CD4-positive, alpha-beta T cell treated with Interleukin-21 for 1 hour (primary cell): ENCODE results near the gene CTF1.

ENCODE experiments used
- DNase-seq: peaks from one replicate; pipeline ENCODE4 v3.0.0-alpha.2; 2020

Gene CTF1

GRCh38 chr16:30910427-30911029, 14.1 kb downstream of the CTF1 start:
- DNase-seq, result no peak

DNA sequence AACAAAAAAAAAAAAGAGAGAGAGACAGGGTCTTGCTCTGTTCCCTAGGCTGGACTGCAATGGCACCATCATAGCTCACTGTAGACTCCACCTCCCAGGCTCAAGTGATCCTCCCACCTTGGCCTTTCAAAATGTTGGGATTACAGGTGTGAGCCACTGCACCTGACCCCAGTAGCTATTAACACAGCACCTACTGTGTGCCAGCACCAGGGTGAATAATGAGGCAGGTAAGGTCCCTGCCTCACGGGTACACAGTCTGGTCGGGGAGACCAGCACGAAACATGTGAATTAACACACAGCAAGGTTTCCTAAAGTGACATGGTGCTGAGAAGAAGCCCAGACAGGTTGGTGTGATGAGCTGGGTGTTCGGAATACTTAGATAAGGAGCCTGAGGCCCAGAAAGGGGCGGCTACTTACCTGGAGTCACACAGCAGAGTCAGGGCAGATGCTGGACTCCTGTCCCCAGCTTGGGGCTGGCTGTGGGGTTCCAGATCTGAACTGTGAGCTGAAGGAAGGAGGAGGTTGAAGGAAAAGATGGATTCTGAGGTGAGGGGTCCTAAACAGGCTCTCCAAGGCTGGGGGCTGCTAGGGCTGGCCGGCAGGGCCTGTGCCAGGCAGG, 16.5 kb downstream of the CTF1 start:
- DNase-seq, result no peak

DNA sequence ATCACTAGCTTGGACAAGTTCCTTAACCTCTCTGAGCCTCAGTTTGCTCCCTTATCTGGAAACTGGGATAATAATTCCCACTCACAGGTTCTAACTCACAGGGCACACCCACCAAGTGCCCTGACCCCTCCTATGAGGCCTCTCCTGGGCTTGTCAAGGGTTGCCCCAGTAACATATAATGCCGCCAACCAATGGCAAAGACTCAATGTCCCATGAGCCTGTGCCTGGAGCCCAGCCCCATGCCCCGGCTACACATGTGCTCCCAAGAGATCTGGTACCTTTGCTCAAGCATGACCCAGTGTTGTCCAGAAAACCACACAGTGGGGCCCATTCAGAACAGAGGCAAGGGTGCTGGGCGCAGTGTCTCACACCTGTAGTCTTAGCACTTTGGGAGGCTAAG, 18.4 kb downstream of the CTF1 start:
- DNase-seq, result no peak

DNA sequence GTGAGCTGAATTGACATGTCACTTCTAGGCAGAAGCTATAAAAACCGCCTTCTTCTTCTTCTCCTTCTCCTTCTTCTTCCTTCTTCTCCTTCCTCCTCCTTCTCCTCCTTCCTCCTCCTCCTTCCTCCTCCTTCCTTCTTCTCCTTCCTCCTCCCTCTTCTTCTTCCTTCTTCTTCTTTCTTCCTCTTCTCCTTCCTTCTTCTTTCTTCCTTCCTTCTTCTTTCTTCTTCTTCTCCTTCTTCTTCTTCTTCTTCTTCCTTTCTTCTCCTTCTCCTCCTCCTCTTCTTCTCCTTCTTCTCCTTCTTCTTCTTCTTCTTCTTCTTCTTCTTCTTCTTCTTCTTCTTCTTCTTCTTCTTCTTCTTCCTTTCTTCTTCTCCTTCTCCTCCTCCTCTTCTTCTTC, 22.2 kb downstream of the CTF1 start:
- no peak for DNase-seq

DNA sequence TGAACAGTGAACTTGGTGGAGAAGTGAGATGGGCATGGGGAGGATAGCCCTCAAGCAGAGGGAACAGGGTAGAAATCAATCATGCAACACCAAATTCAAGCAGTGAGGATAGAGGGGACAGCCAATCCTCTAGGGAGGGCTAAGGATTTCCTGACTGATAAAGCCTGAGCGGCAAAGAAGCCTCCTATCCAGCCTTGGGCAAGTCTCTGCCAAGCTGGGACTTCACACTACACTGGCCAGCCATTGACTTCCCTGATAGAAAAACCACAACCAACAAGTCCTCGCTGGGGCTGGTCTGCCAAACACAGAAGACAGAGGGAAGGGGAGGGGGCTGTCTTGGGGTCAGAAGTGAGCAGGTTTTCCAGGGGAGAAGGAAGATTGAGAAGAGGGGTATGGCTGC, 24.5 kb downstream of the CTF1 start:
- DNase-seq, result no peak

- DNase-seq, result no peak
Measured at GRCh38 chr16:30921459-30921747, 25.0 kb downstream of the CTF1 start.

DNA sequence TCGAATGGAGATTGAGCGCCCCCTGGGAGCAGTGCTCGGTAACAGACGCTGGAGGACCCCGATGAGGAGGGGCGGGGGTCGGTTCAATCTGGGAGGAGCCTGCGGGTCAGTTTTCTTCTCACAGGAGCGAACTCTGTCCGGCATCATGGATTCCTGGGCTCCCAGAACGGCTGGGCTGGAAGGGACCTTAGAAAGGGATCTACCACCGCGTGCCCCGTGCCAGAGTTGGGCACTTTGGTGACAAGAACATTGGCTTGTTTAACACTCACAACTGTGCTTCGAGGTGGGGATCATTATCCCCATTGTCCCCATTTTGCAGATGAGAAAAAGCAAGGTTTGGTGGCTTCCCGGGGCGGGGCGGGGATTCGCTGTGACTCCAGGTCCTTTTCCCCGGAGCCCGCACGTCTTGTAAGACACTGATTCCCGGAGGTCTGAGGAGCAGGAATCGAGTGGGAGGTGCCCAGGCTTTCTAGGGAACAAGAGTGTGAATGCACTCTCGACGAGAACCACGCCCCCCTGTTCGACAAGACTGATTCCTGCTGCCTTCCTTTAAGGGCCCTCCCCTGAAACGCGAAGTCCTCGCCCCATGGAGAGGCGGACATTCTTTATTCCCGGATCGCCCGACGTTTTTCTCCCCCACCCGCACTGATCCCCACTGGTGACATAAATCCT, 25.5 kb downstream of the CTF1 start:
- DNase-seq, result peak; percentile 89

GRCh38 chr16:30922420-30922959, 26.1 kb downstream of the CTF1 start:
- peak; percentile 100 for DNase-seq

DNA sequence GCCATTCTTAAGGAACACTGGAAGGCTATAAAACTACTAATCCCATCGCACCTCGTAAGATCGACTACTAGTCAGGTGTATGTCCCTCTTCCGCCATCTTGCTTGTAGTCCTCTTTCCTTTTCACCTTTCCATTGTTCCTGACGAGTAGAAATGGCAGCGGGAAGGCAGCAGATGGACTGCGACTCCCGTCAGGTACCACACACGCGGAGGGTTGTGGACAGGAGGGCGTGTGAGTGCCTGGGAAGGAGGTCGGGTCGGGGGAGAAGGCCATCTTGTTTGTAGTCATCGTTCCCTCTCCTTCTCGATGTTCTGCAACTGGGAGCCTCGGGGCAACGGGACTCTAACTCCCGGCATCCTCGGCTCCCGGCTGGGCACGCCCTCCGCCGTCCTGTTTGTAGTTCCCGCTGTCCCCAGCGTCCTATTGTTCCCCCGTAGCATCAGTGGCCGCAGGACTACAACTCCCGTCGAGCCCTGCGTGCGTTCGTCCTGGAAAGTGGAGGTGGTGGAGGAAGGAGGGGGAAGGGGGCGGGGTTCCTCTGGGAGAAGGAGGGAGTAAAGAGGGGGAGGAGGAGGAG, 26.6 kb downstream of the CTF1 start:
- DNase-seq, result peak; percentile 98

DNA sequence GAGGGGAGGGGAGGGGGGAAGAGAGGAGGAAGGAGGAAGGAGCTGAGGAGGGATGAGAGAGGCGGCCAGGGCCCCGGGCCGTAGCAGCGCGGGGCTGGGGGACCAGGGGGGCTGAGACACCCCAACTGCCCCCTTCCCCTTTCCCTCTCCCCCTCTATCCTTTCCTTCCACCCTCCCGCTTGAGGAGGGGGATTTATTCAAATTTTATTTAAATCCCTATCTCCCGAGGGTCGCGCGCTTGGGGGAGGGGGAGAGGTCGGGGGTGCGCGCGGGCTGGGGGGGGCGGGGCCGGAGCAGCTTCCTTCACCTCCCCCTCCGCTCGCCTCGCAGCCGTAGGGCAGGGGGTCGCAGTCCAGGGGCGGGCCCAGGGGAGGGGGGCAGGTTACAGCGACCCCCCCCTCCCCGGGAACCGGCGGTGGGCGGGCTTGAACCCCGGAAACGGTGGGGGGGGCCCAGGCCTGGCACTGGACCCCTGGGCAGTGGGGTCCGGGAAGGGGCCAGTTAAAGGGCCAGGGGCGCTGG, 27.2 kb downstream of the CTF1 start, which contains the start of gene FBXL19:
Gene FBXL19 (plus strand): TSS at position 19 of the 522 bp plus-strand sequence. CDS start 2,183 bp downstream, outside the sequence.
- peak; percentile 23 for DNase-seq

DNA sequence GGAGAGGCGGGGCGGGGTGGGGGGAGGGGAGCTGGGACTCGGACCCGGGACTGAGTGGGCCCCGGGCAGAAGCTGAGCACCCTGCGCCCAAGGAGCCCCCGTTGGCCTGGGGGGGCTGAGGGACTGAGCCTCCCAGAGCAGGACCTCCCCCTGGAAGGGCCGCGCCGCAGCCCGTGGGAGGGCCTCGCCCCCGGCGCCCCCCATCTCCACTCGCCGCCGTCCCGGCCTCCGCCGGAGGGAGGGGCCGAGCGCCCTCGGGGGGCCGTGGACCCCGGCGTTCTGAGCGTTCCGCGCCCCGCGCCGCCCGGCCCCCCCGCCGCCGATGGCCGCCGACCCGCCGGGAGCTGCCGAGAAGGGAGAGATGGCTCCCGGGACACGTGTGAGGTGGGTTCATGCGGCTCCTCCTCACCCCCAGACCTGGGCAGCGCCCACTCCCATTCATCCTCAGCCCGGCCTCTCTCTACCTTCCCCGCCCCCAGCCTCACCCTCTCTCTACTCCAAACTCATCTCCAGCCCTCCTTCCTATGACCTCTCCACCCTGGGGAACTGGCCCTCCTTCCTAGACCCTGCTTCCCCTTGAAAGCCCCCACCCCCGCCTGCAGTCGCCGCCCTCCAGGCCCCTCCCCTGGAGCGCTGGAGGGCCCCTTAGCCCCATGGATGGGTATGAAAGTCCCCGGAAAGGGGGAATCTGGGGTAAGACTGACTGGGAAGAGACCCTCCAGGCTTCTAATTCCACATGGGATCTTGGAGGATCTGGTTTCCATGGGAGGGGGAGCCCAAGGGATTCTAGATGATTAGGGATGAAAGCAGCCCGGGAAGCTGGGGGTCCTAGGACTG, 27.9 kb downstream of the CTF1 start:
- DNase-seq, result no peak

GRCh38 chr16:30924913-30925631, 28.7 kb downstream of the CTF1 start:
- DNase-seq, result no peak

DNA sequence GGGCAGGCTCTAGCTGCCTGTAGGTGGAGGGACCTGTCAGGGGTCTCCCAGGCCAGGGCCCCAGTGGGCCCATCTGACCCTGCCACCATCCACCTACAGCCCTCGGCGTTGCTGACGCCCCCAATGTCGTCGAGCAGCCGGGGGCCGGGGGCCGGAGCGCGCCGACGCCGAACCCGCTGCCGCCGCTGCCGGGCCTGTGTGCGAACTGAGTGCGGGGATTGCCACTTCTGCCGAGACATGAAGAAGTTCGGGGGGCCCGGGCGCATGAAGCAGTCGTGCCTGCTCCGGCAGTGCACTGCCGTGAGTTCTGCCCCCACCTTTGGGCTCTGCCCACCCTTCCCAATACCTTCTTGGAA, 29.2 kb downstream of the CTF1 start:
- DNase-seq, result no peak

DNA sequence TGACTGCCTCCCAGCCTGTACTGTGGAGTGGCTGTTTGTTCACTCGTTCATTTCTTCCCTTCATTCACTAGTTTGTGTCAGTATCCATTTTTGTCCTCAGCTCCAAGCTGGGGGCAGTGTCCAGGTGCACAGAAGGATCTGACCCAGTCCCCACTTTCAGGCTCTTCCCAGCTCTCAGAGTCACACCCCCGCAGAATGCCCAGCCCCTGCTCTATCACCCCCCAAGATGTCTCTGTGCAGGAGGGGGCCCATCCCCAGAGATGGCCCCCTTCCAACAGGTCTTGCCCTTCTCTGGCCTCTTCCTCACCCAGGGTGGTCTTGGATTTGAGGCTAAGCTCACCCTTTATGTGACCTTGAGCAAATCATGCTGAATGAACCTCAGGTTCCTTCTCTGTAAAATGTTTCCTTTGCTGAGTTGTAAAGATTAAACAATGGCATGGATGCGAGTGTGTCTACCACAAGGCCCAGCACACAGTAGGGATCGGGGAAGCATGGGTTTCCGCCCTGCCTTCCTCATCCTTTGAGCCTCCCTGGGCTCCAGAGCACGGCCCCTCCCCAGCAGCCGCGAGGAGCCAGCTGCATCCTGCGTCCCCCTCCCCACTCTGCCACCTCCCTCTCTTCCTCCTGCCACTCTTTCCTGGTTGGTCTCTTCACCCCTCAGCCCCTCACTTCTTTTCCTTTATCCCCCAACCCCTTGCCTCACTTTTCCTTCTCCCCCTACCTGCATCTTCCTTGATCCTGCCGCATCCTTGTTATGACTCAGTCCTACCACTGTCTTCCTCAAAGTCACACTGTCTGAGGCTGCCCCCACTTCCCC, 29.8 kb downstream of the CTF1 start:
- no peak for DNase-seq

DNA sequence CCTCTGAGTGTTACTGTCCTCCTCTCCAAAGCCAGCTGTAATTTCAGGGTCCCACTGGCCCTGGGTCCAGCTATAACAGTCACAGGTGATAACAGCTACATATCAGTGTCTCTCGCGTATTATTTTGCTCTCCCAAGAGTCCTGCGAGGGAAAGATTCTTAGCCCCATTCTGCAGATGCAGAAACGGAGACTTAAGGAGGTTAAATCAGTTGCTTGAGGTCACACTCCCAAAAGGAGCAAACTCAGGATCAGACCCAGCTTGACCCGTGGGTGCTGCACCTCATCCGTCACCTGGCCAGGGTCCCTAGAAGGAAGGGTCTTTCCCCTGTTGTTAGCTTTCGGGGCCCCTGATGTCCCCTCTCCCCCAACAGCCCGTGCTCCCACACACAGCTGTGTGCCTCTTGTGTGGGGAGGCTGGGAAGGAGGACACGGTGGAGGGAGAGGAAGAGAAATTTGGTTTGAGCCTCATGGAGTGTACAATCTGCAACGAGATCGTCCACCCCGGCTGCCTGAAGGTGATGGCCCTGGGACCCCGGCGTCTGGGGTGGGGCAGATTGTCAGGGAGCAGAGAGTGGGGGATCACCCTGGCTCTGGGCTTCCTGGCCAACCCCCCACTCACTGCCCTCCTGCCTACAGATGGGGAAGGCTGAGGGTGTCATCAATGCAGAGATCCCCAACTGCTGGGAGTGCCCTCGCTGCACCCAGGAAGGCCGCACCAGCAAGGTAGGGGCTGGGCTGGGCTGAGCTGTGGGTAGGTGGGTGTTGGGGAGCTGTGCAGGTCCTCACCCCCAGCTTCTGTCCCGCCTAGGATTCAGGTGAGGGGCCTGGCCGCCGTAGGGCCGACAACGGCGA, 30.7 kb downstream of the CTF1 start:
- no peak for DNase-seq

- peak; percentile 53 for DNase-seq
Measured at GRCh38 chr16:30927789-30928378, 31.5 kb downstream of the CTF1 start.

DNA sequence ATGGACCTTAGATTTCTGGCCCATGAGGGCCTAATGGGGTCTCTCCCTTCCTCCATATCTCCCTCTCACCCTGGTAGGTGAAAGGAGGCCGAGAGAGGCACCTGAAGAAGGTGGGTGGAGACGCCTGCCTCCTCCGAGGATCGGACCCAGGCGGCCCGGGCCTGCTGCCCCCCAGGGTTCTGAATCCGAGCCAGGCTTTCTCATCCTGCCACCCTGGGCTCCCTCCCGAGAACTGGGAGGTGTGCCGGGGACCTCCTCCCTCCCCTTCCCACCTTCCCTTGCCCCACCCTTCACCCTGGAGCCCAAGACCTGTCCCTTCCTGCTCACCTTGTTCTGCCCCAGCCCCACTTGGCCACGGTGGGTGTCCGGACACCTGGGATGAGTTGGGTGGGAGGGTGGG, 32.0 kb downstream of the CTF1 start:
- no peak for DNase-seq

- DNase-seq, result no peak
Measured at GRCh38 chr16:30929167-30929566, 32.8 kb downstream of the CTF1 start.

GRCh38 chr16:30930160-30930571, 33.8 kb downstream of the CTF1 start:
- no peak for DNase-seq
